ACHN (cell line): Measurements from ENCODE around the gene CHMP2B.
A peak's percentile ranks its signal among the peaks of the same experiment; 100 is the strongest.
"Not testable (repeated sequence)": the region's sequence is repeated elsewhere in the genome, so short reads cannot be mapped to it uniquely, and the experiment has no call there.

Source experiments
- DNase-seq: peaks from one replicate; pipeline ENCODE4 v3.0.0-alpha.2; 2015
- in situ Hi-C: cut with HindIII; loops from 2 replicates; pipeline ENCODE4 v1.10.0; 2017; ENCODE audit warnings: low sequenced_read_pairs, low pct_ligation_motif_present, low pct_unique_long_range_greater_than_20kb

CHMP2B gene

DNA sequence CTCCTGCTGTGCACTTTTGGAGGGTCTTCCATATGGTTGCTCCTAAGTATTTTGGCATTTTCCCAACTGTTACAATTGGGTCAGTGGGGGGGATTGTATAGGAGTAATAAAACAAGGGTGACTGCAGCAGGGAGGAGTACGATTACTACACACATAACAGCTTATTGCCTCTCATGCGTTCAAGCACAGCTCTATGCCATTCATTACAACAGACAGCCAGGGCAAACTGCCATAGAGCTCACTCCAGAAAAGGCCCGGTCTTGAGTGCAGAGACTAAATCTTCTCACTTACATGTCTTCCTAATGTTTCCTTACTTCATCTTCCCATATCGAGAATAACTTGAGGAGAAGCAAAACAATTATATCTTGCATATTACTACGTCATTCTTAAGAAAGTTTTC lies 1.4 kb upstream of the CHMP2B start:
- in situ Hi-C loops, result no loop called here
- DNase-seq, result no peak

DNA sequence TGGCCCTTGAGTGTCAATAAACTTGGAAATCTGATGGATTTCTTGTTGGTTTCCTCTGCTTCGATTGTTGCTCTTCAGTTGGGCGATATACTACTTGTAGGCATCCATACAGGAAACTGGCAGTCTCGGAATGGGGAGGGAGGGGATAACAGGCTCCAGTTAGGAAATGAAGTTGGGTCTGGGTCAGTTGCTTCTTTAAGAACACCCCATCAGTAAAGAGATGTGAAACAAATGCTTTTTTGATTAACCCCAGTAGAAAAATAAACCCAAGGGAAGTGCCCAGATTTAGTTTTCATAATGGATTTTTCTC lies 681 bp downstream of the CHMP2B start:
- in situ Hi-C loops, result no loop called here
- no peak for DNase-seq

DNA sequence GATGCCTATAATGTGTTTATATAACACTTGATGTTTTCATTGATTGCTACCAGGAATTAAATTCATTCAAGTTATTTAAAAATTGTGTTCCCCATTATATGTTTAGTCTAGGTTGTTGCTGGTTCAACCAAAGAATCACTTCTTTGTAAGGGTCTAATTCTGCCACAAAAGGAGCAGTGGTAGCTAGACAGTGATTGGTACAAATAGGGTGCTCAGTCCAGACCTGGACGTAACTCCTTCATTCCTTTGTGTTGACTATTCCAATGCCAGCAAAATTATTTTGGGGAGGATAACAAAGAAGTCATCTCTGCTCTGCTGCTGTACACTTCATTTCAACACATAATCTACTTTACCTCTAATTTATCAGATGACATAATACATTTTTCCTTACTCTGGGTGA lies 1.2 kb downstream of the CHMP2B start:
- in situ Hi-C loops, result no loop called here

DNA sequence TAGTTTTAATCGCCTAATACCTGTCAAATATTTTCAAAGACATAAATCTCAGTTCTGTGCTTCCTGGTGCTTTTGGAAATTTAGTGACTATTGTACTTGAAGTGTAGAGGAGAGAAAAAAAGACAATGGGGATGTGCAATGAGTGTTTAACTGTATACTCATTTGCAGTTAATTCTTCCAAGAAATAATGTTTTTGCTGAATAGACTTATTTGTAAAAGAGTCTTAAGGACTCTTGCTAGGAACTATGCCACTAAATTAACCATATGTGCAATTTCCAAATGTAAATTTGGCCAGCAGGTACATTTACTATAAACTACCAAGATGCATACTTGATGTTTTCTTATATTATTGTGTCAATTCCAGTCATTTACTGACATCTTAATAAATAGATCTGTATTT lies 2.0 kb downstream of the CHMP2B start:
- in situ Hi-C loops, result no loop called here
- no peak for DNase-seq

More for the DNA sequence above, 1.2 kb downstream of the CHMP2B start:
- no peak for DNase-seq

DNA sequence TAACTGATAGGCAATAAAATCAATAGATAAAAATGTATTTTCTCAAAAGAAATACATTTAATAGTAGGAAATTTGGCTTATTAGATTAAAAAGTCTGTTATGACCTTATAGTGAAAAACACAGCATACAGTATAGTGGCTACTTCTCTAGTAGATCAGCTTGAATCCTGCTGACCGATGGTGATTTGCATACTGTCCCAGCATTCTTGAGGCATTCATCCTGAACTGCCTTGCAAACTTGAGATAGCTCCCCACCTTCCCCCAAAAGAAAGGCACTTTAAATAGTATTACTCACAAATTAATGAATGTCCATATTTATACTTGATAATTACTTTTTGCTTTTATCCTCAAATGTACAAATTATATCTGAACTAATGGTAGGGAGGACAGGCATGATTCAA lies 6.7 kb downstream of the CHMP2B start:
- DNase-seq, result no peak
- in situ Hi-C loops, result no loop called here

DNA sequence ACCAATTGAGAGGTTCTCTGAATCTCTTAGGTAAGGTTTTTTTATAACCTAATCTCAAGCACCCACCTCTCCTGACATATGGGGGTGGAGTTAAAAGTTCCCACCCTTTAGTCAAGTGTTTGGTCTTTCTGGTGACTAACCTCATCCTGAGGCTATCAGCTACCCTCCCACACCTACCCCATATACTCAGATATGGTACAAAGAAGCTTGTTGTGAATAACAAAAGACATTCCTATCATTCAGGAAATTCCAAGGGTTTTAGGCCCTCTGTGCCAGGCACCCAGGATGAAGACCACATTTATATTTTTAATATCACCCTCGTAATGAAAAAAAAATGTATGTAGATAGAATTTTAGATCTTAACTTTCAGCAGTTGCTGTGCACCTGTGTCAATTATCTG lies 9.0 kb downstream of the CHMP2B start:
- DNase-seq, result no peak
- in situ Hi-C loops, result no loop called here

DNA sequence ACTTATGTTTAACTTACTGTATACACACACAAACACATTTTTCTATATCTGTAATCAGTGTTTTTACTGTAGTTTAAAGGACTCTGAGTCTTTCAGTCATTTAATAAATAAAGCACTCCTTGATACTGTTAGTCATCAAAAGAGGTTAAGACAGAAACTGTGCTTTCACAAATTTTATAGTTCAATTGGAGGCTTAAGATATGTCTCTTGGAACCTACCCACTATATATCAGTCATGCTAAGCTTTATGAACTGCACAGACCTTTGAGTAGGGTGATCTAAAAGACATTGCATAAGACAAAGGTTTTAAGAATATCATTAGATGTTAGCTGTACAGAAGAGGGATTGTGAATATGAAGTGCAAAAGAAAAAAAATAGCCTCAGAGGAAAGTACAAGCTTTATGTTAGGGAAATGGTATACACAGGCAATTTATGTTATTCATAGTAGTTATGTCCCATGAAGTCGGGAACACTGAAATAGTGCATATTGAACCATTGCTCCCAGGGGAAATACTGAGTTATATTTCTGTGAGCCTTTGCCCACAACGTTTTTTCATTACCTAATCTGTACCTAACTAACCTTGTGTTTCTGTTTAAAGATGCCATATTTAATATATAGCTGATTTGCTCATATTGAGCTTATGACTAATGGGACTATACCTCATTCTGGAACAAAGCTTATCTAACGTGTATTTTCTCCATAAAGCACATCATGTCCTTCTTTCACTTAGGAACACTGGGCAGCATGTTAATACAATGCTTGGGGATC lies 19.7 kb downstream of the CHMP2B start:
- no peak for DNase-seq
- in situ Hi-C loops, result no loop called here

DNA sequence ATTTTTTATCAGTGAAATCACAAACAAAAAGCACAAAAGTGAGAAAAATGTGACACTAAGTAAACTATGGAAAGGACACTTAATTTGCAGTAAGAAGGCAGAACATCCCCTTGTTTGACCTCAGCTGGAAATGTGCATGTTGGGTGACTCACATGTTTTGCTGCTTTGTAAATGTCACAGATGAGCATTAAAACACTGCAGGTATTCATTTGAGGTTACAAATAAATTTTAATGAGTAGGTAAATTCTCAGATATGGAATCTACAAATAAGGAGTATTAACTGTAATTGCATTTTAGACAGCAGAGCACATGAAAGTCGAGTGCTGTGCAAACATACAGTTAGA lies 20.3 kb downstream of the CHMP2B start:
- no peak for DNase-seq
- in situ Hi-C loops, result no loop called here

DNA sequence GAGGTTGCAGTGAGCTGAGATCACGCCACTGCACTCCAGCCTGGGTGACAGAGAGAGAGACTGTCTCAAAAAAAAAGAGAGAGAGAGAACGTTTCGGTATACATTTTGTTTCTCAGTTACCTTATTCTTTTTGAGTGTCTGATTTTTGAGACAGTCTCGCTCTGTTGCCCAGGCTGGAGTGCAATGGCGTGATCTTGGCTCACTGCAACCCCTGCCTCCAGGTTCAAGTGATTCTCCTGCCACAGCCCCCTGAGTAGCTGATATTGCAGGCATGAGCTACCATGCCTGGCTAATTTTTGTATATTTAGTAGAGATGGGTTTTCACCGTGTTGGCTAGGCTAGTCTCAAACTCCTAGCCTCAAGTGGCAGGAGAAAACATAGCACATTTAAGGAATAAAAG lies 21.1 kb downstream of the CHMP2B start:
- DNase-seq, in situ Hi-C loops: not testable (repeated sequence)

DNA sequence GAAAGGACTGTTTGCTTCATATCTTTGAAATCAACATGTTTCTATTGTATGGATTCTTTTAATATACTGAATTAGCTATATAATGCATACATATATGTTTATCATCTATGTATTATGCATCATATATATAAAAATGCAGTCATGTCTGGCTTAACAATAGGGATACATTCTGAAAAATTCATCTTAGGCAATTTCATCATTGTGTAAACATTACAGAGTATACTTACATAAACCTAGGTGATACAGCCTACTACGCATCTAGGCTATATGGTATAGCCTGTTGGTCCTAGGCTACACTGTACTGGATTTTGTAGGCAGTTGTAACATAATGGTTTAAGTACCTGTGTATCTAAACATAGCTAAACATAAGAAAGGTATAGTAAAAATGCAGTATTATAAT lies 21.7 kb downstream of the CHMP2B start:
- DNase-seq, result no peak
- in situ Hi-C loops, result no loop called here

DNA sequence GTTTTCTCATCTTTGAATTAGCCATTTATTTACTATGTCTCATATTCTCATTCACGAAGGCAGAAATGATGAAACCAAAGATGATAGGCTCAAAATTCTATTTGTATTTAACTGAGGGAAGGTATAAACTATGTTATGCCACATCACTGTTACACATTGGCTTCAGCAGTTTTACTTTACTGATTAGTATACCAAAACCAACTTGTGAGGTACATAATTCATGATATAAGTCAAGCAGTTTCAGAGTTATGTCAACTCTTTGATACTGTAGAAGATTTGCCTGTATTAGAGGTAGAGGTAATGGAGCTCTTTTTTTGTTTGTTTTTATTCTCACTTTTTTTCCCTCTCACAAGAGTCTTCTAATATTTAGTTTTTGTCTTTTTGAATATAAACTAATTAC lies 22.9 kb downstream of the CHMP2B start:
- in situ Hi-C loops, result no loop called here
- no peak for DNase-seq

DNA sequence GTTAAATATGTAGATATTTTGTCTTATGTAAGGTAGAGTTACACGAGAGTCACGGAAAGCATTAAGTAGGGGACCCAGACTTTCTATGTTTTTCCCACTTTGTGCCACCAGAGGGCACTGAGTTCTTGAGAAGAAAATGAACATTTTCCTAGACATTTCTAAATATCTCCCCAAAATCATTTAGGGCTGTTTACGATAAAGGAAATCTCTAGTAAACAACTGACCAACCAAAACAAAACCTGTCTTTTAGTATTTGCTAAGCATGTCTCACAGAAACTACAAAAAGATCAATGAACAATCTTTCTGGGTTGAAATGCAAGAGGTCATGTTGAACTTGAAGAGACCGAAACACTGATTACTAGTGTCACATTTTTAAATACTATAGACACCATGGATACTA lies 33.2 kb downstream of the CHMP2B start:
- in situ Hi-C loops, result no loop called here
- DNase-seq, result peak; percentile 68

DNA sequence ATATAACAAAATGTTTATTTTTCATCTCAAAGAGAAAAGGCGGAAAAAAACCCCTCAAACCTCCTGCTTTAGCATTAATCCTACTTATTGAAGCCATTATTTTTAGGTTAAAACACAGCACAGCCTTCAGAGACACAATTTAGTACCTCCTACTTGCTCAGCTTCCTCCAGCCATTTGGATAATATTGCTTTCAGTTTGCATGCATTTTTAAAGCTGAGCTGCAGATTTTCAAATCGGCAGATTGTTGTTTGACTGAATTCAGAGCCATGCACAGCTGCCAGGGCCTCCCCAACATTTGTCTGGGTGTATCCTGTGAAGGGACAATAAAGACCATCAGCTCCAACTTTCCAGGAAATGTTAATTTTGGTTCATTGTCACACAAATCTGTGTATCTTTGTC lies 34.8 kb downstream of the CHMP2B start:
- no peak for DNase-seq
- in situ Hi-C loops, result no loop called here

DNA sequence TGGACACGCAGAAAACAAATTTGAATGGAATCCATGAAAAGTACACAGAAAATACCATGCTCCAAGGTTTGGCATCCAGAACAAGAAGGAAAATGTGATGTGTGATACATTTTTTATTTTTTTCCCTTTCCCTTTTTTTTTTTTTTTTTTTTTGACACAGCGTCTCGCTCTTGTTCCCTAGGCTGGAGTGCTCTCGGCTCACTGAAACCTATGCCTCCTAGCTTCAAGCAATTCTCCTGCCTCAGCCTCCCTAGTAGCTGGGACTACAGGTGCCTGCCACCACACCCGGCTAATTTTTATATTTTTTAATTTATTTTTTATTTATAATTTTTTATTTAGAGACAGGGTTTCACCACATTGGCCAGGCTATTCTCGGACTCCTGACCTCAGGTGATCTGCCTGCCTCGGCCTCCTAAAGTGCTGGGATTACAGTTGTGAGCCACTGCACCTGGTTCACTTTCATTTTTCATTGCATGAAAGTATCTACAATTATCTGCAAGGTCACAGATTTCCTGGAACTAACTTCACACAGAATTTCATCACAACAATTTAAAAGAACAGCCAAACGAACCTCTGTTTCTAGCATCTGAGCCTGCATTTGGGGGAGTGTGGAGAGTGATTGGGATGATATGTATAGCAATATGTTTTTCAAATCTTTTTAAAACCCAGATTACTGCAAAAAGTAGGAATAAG lies 41.0 kb downstream of the CHMP2B start:
- no peak for DNase-seq

DNA sequence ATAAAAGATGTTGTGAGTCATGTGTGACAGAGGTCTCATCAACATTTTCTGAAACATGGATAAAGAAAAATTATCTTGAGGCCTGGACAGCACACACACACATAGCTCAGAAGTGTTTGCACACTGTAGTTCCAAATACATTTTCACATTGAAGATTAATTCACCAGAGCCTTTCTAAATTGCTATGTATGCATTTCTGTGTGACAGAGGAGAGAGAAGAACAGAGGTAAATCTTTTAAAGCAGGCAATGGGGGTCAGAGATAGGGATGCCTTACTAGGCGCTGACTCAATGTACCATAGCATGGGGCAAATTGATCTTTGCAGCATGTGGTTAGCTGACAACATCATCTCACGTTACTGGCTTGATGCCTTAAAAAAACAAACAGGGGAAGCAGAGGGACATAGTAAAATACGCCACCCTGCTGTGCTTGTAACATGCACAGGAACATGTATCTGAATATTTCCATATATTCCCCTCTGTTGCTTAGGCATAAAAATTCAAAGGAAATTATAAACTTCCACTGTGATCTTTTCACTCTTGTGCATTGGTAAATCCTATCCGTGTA lies 41.6 kb downstream of the CHMP2B start:
- in situ Hi-C loops, result no loop called here
- DNase-seq, result no peak

More for the DNA sequence above, 41.0 kb downstream of the CHMP2B start:
- in situ Hi-C loops, result no loop called here

DNA sequence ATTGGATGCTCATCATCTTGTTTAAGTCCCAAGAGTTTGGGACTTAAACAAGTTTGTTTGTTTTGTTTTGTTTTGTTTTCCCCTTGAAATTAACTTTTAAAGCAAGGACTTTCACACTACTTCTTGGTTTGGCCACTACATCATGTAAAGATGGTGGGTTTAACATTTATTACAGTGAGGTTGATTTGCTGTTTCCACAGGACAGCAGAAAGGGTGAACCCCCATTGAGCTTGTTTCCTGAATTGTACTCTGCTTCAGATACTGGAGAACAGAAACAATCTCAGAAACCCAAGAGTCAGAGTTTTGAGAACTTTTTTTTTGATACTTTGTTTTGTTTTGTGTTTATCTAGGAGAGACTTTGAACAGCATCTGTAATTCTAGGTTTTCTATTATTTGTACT lies 42.6 kb downstream of the CHMP2B start:
- in situ Hi-C loops, result no loop called here
- DNase-seq, result no peak

DNA sequence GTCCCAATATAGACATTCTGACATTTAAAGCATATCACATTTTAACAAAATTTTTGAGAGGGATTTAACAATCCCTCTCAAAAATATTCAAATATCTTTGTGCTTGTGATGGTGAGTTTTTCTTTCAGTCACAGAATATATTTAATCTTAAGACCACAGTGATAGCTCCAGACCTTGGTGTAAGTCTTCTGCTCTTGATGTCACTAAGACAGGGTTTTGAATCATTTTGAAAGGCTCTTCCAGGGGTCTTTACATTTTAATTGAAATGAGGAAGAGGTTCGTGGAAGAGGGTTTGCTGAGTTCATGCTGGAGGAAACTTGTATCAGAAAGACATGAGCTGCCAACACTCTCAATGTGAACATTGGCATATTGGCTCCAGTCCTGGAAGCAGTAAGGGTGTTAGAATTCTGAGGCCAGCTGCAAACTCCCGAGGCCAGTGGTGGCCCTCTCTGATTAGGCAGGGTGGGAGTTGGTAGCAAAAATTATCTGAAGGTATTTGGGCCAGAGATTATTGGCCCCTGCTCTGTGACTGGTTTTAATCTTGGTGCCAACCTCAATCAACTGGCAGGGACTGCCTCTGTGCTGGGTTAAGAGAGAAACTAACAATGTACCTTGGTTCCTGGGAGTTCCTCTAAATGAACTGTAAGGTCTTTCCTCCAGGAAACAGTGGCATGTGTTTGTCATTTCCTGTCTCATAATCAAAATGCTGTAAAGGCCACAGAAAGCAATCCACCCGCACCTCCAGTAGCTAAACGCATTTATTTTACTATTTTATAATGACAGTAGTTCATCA lies 44.0 kb downstream of the CHMP2B start:
- in situ Hi-C loops, result no loop called here
- no peak for DNase-seq

DNA sequence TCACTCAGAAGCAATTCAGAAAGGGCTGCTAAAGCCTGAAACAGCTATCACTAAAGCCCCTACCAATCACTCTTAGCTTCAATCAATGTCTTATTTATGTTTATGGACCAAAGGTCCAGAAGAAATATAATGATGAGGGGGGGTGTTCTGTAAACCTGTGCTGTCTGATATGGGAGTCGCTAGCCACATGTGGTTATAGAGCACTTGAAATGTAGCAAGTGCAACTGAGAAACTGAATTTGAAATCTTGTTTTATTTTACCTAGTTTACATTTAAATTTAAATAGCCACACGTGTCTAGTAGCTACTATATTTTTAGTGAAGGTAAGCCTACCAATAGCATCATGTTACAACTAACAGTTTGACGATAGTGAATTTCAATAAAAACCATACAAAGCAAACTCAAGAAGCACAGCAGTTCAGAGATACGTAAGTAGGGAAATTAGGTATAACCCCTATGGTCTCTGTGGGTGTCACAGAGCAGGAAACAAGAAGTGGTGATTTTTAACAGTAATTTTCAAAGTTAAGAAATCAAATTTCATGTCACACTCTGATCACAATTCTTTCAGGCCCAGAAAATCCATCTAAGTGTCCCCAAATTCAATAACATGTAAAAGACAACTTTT lies 45.7 kb downstream of the CHMP2B start:
- no peak for DNase-seq
- in situ Hi-C loops, result no loop called here

DNA sequence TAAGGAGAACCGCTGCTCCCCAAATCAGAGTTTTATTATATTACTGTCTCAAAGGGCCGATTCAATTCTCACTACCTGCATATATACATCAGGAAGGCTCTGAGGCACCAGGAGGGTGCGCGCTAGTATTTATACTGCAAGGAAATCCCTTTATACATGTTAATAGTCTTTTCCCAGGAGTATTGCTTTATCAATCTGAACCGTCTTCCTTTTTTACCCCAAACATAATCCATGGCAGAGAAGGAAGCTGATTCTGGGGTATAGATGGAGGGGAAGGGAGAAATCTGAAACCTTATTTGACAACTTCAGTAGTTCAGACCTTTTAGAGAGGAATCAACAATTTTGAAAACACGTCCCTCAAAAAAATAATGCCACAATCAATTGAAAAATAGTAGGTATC lies 49.4 kb downstream of the CHMP2B start, which contains the start of gene POU1F1:
TSS of gene POU1F1 (minus strand) at position 101 of the 400 bp plus-strand sequence. CDS start 122 bp downstream, outside the sequence.
- in situ Hi-C loops, result no loop called here
- no peak for DNase-seq
